Stimulated activated naive CD8-positive, alpha-beta T cell treated with anti-CD3 and anti-CD28 coated beads, Interleukin-15, Interleukin-2, amounts not matched to agents 100 U/mL and 50 U/mL, for 24 hours (primary cell): Measurements from ENCODE around the gene SERINC5.
"Not testable (repeated sequence)": the region's sequence is repeated elsewhere in the genome, so short reads cannot be mapped to it uniquely, and the experiment has no call there.

Experiments used
- ATAC-seq: fragments of 150-1000 bp; cut with Tn5 transposase; one replicate; pipeline ENCODE4 v1.10.0; 2021
- DNase-seq: peaks from one replicate; pipeline ENCODE4 v3.0.0; 2021

SERINC5 gene

GRCh38 chr5:80136798-80137197 is 119.0 kb downstream of the SERINC5 start:
- ATAC-seq, DNase-seq: not testable (repeated sequence)

GRCh38 chr5:80134876-80135275 is 121.0 kb downstream of the SERINC5 start:
- DNase-seq (no peak), ATAC-seq (no peak)

DNA sequence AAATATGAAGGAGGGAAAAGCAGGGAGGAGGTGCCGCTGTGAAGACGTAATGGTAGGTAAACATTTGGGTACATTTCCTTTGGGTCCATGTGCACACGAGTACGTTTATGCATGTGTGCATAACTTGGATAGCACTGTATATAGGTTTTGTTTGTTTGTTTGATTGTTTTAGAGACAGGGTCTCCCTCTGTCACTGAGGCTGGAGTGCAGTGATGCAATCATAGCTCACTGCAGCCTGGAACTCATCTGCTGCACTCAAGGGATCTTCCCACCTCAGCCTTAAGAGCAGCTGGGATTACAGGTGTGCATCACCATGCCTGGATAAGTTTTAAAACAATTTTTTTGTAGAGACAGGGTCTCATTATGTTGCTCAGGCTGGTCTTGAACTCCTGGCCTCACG is 126.7 kb downstream of the SERINC5 start:
- ATAC-seq (no peak), DNase-seq (no peak)

DNA sequence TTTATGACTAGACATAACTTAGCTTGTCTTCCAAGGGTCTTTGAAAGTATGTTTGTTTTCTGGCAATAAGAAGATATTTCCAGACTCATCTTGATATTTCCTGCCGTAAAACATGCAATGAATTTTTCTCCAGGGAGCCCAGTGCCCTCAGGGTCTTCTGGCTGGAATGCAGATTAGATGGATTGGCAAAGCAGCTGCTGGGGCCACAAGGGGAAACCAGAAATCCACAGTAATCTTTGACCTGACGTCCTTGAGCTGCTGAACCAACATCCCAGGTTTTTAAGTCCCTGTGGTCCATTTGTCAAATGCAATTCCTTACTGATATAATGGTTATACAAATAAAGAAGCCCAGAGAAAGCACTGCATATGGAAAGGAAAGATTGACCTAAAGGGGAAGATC is 127.7 kb downstream of the SERINC5 start:
- ATAC-seq (no peak), DNase-seq (no peak)

GRCh38 chr5:80127116-80127552 is 128.7 kb downstream of the SERINC5 start:
- peak; percentile 46 for ATAC-seq
- DNase-seq: no peak

- no peak for DNase-seq
Observed at GRCh38 chr5:80125962-80126480, 129.8 kb downstream of the SERINC5 start.

DNA sequence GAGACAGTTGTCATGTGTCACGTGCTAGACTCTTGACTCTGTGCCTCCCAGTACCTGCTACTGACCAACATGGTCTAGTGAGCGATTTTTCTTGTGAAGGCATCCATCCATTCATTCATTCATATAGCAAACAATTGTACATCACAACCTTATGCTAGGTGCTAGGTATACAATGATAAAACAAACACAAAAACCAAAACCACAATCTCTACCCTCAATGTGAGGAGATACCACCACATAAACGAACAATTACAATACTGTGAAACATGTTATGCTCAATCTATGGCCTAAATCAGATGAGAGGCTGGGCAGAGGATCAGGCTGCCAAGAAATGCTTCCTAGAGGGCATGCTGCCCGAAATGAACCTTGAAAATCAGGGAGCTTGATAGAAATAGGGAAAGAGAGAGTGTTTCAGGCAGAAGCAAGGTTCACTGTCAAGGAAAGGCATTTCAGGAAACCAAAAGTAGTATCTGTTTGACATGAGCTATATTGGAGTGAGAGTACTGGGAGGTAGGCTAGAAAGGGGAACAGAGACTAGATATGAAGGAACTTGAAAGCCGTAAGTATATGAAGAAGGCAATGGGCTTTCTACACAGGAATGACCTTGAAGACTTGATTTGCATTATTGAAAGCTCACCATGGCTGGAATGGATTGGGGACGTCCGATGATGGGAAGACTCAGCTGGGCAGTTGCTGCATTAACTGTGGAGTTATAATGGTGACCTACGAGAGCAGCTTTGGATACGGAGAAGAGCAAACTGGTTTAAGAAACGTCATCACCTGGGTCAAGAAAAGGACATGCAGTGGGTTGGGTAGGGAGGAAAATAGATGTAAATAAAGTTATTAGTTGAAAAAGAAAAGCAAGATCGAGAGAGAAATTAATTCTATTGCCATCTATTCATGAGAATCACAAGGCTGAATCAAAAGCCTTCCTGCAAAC is 130.6 kb downstream of the SERINC5 start:
- DNase-seq (no peak), ATAC-seq (no peak)

More at GRCh38 chr5:80125962-80126480, 129.8 kb downstream of the SERINC5 start:
- ATAC-seq: peak; percentile 91

- DNase-seq: no peak
- no peak for ATAC-seq
Observed at GRCh38 chr5:80124121-80124918, 131.5 kb downstream of the SERINC5 start.

- DNase-seq: no peak
Observed at GRCh38 chr5:80122579-80122978, 133.3 kb downstream of the SERINC5 start.

GRCh38 chr5:80119372-80119771 is 136.5 kb downstream of the SERINC5 start:
- no peak for DNase-seq
- no peak for ATAC-seq

More at GRCh38 chr5:80122579-80122978, 133.3 kb downstream of the SERINC5 start:
- ATAC-seq: no peak

DNA sequence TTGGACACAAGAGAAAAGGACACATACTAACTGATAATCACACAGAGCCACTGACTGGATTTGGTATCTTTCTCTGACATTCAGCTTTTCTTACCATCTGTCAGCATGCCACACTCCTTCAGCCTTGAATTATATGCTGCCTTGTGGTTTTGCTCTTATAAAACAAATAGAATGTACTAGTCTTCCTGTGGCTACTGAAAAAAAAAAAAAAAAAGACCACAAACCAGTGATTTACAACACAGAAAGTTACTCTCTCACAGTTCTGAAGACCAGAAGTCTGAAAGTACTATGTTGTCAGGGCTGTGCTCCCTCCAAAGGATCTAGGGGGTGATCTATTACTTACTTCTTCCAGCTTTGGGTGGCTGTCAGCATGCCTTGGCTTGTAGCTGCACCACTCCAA is 138.4 kb downstream of the SERINC5 start:
- DNase-seq (no peak), ATAC-seq (no peak)

DNA sequence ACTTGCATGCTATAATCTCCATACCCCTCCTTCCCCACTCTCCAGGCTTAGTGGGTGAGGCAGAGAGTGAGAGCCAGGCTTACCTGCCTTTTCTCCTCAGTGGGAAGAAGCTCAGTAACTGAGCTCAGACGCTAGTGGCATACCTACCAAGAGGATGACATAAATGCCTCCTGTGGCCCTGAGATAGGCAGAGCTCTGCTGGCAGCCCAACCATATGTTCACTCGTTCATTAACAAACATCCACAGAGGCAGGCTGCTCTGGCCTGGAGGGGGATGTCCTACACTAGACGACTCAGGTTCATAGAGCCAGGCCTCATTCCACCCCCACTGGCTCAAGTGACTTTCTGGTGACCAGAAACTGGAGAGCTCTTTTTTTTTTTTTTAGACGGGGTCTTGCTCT is 139.4 kb downstream of the SERINC5 start:
- ATAC-seq (no peak), DNase-seq (no peak)

DNA sequence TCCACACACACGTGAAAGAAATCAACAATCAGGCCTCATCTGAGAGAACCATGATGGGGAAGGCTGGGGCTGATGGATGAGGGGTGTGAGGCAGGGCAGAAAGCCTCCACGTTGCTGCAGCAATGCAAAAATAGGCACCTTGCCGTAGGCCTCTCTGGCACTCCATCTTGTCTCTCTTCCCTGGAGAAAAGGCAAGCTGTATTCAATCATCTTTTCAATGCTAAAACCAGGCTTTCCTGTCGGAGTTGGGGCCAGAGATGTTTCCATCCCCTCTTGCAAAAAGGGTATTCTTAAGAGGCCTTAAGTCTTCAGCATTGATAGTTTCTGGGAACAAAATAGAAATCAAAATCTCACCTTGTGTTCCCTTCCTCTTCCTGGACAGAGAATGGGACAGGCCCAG is 139.8 kb downstream of the SERINC5 start:
- no peak for DNase-seq
- no peak for ATAC-seq

DNA sequence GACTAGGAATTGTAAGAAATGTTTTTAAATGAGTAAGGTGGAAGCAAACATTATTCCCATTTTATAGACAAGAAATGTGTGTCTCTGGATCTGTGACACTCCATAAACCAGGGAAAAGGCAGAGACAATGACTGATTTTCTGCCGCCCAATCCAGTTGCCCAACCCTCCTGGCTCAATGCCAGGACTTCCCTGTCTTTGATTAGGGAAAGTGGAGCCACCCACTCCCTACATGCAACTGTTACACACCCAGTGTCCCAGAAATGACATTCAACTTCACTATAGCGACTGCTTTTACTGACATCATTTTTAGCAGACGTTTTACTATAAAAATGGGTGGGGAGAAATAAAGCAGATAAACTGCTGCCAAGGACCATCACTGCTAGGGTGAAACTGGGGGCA is 141.0 kb downstream of the SERINC5 start:
- ATAC-seq (no peak), DNase-seq (no peak)

- ATAC-seq: not testable (repeated sequence)
Observed at GRCh38 chr5:80111376-80111990, 144.4 kb downstream of the SERINC5 start.

GRCh38 chr5:80109646-80110478 is 146.0 kb downstream of the SERINC5 start:
- ATAC-seq: no peak
- no peak for DNase-seq

More at GRCh38 chr5:80111376-80111990, 144.4 kb downstream of the SERINC5 start:
- DNase-seq: not testable (repeated sequence)

DNA sequence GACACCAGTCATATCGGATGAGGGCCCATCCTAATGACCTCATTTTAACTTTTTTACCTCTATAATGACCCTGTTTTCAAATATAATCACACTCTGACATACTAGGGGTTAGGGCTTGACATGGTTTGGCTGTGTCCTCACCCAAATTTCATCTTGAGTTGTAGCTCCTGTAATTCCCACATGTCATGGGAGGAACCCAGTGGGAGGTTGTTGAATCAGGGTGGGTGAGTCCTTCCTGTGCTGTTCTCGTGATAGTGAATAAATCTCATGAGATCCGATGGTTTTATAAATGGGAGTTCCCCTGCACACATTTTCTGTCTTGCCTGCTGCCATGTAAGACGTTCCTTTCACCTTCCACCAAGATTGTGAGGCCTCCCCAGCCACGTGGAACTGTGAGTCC is 148.9 kb downstream of the SERINC5 start:
- no peak for DNase-seq
- no peak for ATAC-seq

GRCh38 chr5:80105698-80106439 is 150.0 kb downstream of the SERINC5 start:
- ATAC-seq: no peak

DNA sequence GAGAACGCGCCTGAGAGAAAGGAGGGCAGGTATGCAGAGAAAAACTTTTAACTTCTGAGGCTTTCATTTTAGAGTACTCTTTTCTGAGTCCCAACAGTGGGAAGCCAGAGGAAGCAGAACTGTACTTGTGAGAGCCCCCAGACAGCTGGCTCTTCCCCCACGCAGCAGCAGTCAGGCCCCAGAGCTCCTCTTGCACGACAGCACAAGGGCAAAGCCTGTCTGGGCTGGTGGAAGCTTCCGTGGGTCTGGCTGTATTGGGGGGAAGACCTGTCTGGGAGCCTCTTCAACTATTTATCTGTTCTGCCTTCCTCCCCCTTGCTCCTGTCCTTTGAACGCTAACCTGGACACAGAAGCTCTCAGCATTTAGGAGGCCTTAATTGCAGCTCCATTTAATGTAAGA is 152.5 kb downstream of the SERINC5 start:
- ATAC-seq (no peak), DNase-seq (no peak)

More at GRCh38 chr5:80105698-80106439, 150.0 kb downstream of the SERINC5 start:
- no peak for DNase-seq

GRCh38 chr5:80101993-80102392 is 153.9 kb downstream of the SERINC5 start:
- ATAC-seq (no peak), DNase-seq (no peak)
